Left ventricle myocardium inferior (tissue), 1 donor: Measurements from ENCODE around the gene RFT1. TPM values are rescaled to one million over a fixed set of nuclear protein-coding genes. Genes with fewer than 3 reads are reported as not detected.

ENCODE experiments used
- DNase-seq: peaks from one replicate; pipeline ENCODE4 v3.0.0-alpha.2; 2020
- H3K27ac ChIP-seq: fragments of 200-600 bp; replicated peaks from 2 replicates; pipeline ENCODE4 v1.8.0; 2021
- H3K27me3 ChIP-seq: fragments of 200-600 bp; 2 replicates; pipeline ENCODE4 v1.8.0; 2021; ENCODE audit warnings: low read depth
- H3K36me3 ChIP-seq: fragments of 200-600 bp; 2 replicates; pipeline ENCODE4 v1.8.0; 2021
- H3K4me1 ChIP-seq: fragments of 200-600 bp; 2 replicates; pipeline ENCODE4 v1.8.0; 2021
- H3K4me3 ChIP-seq: fragments of 200-600 bp; 2 replicates; pipeline ENCODE4 v1.8.0; 2021; ENCODE audit warnings: mild to moderate bottlenecking, moderate library complexity
- H3K9me3 ChIP-seq: fragments of 200-600 bp; replicated peaks from 2 replicates; pipeline ENCODE4 v1.8.0; 2021
- CTCF ChIP-seq: fragments of 200-600 bp; IDR thresholded peaks from 2 replicates; pipeline ENCODE4 v1.8.0; 2021; ENCODE audit warnings: antibody characterized with exemption, mild to moderate bottlenecking, borderline replicate concordance
- intact Hi-C: fragments of 100-400 bp; cut with micrococcal nuclease; formaldehyde crosslinking; loops from one replicate; pipeline ENCODE4 v1.11.0; 2022
- total RNA-seq: library from RNA; stranded (reverse); fragmentation: NEBNext Ultra II Directional; extraction: Animal tissue kit (Norgen Biotek cat#: 25700); gene quantifications from one replicate; pipeline ENCODE4 v1.2.1, GENCODE V29; 2021
- donor health status: DM: no; HTN: yes; CAD: no; lungs with severe emphysema.

RFT1 gene
- total RNA-seq, 1 donor from 2014 or later, result 9.4 TPM

DNA sequence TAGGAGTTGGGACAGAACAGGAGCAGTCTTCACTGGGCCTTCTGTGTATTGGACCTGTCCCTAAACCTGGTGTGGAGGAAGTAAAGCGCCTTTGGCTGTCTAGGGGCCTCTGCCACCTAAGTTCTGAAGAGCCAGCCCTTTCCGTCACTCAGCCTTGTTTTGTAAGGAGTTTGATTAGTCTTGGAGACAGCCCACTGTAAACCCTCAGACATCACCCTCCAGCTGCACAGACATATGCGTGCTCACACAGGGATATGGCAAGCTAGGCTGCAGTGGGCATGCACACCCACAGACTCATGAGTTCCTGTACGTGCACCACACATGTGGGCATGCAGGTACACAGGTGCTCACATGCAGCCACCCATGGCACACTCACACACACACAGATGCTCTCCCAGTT, 36.0 kb upstream of the RFT1 start:
- no peaks in the 10 kb centered on the region for H3K9me3 ChIP-seq
- peaks cover 46% of the 10 kb centered on the region for H3K4me1 ChIP-seq
- DNase-seq, result no peak
- no peaks in the 10 kb centered on the region for H3K36me3 ChIP-seq
- no peak for TF ChIP-seq CTCF
- intact Hi-C loops, result no loop called here
- H3K27ac ChIP-seq, result peak overlapping the region; percentile 66
- H3K27me3 ChIP-seq, result no peaks in the 10 kb centered on the region
- peak overlapping the region; percentile 30 for H3K4me3 ChIP-seq

- no peaks in the 10 kb centered on the region for H3K27me3 ChIP-seq
- H3K36me3 ChIP-seq, result no peaks in the 10 kb centered on the region
- intact Hi-C loops, result no loop called here
- no peaks in the 10 kb centered on the region for H3K9me3 ChIP-seq
- DNase-seq, result no peak
- peaks cover 56% of the 10 kb centered on the region for H3K4me1 ChIP-seq
- TF ChIP-seq CTCF, result no peak
- no peak overlapping the region for H3K4me3 ChIP-seq
- no peak overlapping the region for H3K27ac ChIP-seq
These were observed 34.7 kb upstream of the RFT1 start for GRCh38 chr3:53164911-53165310.

GRCh38 chr3:53163444-53164387, 33.5 kb upstream of the RFT1 start:
- intact Hi-C loops, result no loop called here
- Histone ChIP-seq H3K9me3 (no peaks in the 10 kb centered on the region), H3K4me3 (no peak overlapping the region), H3K27ac (peak overlapping the region; percentile 16), H3K4me1 (peaks cover 68% of the 10 kb centered on the region), H3K27me3 (no peaks in the 10 kb centered on the region), H3K36me3 (no peaks in the 10 kb centered on the region)
- no peak for DNase-seq
- no peak for TF ChIP-seq CTCF

GRCh38 chr3:53162672-53163443, 32.6 kb upstream of the RFT1 start:
- intact Hi-C loops, result no loop called here
- Histone ChIP-seq H3K4me3 (peak overlapping the region; percentile 82), H3K36me3 (no peaks in the 10 kb centered on the region), H3K4me1 (peaks cover 68% of the 10 kb centered on the region), H3K27ac (peak overlapping the region; percentile 16), H3K9me3 (no peaks in the 10 kb centered on the region), H3K27me3 (no peaks in the 10 kb centered on the region)
- no peak for TF ChIP-seq CTCF
- DNase-seq, result no peak

- intact Hi-C loops, result no loop called here
- peak overlapping the region; percentile 86 for H3K27ac ChIP-seq
- no peaks in the 10 kb centered on the region for H3K36me3 ChIP-seq
- no peaks in the 10 kb centered on the region for H3K9me3 ChIP-seq
- DNase-seq, result peak; percentile 44
- no peak for TF ChIP-seq CTCF
- peaks cover 59% of the 10 kb centered on the region for H3K4me1 ChIP-seq
- peak overlapping the region; percentile 82 for H3K4me3 ChIP-seq
- no peaks in the 10 kb centered on the region for H3K27me3 ChIP-seq
These were observed 31.8 kb upstream of the RFT1 start for GRCh38 chr3:53161820-53162671.
